Fibroblast of skin of right biceps (primary cell): Measurements from ENCODE around the gene CTDP1.

Experiments
- DNase-seq: peaks from one replicate; pipeline ENCODE4 v3.0.0-alpha.2; 2013

Gene CTDP1, protein sequence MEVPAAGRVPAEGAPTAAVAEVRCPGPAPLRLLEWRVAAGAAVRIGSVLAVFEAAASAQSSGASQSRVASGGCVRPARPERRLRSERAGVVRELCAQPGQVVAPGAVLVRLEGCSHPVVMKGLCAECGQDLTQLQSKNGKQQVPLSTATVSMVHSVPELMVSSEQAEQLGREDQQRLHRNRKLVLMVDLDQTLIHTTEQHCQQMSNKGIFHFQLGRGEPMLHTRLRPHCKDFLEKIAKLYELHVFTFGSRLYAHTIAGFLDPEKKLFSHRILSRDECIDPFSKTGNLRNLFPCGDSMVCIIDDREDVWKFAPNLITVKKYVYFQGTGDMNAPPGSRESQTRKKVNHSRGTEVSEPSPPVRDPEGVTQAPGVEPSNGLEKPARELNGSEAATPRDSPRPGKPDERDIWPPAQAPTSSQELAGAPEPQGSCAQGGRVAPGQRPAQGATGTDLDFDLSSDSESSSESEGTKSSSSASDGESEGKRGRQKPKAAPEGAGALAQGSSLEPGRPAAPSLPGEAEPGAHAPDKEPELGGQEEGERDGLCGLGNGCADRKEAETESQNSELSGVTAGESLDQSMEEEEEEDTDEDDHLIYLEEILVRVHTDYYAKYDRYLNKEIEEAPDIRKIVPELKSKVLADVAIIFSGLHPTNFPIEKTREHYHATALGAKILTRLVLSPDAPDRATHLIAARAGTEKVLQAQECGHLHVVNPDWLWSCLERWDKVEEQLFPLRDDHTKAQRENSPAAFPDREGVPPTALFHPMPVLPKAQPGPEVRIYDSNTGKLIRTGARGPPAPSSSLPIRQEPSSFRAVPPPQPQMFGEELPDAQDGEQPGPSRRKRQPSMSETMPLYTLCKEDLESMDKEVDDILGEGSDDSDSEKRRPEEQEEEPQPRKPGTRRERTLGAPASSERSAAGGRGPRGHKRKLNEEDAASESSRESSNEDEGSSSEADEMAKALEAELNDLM

DNA sequence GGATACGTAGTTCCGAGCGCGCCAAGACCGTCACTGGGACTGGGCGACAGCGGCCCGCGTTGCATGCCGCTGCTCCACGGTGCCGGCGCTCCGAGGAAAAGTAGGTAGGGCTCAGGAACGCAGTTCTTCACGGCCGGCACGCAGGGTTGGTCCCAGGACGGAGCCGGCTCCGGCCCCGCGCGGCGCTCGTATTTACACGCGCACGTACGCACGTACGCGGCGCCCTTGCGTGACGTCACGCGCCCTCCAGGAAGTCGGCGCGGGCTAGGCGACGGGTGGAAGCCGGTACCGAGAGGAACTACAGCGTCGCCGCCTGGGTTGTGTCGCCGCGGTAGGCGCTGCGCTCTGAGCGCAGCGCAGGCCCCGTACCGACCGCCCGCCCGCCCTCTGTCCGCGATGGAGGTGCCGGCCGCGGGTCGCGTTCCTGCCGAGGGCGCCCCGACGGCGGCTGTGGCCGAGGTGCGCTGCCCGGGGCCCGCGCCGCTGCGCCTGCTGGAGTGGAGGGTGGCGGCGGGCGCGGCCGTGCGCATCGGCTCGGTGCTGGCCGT is at the start of gene CTDP1:
CTDP1 (plus strand) TSS at position 252 of the 548 bp plus-strand sequence; CDS start at position 397, 145 bp downstream.
- DNase-seq: peak; percentile 92

DNA sequence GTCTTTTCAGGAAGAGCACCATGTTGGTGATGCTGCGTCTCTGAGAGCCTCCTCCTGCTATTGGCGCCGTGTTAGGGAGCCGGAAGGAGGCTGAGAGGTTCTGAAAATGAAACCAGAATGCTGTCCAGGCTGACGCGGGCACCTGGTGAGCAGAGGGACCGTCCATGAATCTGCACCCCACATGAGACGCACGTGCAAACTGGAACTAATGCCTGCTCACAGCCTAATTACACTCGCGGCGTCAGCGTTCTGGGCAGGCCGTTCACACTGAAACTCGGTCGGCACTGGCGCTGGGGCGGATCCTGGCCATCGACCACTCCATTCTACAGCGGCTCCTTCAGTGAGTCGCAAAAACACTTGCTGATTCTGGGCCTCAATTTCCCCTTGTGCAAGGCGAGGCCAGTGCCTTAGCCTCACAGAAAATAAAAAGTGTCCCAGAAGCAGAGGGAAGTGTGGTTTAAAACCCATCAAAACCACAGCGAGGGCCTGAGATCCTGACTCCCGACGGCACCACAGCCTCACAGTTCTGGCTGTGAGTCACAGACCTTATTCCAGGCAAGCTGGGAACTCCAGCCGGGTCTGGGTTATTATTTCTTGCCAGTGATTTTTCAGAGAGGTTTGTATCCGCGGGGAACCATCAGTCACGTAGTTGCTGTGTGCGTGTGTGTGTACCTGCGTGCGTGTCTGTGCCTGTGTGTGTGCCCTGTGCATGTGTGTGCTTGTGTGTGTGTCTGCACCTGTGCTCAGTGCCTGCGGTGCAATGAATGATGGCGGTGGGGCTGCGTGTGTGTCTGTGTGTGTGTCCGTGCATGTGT is 49.1 kb upstream of the CTDP1 start:
- DNase-seq: no peak

DNA sequence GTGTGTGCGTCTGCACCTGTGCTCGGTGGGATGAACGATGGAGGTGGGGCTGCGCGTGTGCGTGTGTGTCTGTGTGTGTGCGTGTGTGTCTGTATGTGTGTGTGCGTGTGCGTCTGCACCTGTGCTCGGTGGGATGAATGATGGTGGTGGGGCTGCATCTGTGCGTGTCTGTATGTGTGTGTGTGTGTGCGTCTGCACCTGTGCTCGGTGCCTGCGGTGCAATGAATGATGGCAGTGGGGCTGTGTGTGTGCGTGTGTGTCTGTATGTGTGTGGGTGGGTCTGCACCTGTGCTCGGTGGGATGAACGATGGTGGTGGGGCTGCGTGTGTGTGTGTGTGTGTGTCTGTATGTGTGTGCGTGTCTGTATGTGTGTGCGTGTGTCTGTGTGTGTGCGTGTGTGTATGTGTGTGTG is 48.5 kb upstream of the CTDP1 start:
- DNase-seq: no peak

DNA sequence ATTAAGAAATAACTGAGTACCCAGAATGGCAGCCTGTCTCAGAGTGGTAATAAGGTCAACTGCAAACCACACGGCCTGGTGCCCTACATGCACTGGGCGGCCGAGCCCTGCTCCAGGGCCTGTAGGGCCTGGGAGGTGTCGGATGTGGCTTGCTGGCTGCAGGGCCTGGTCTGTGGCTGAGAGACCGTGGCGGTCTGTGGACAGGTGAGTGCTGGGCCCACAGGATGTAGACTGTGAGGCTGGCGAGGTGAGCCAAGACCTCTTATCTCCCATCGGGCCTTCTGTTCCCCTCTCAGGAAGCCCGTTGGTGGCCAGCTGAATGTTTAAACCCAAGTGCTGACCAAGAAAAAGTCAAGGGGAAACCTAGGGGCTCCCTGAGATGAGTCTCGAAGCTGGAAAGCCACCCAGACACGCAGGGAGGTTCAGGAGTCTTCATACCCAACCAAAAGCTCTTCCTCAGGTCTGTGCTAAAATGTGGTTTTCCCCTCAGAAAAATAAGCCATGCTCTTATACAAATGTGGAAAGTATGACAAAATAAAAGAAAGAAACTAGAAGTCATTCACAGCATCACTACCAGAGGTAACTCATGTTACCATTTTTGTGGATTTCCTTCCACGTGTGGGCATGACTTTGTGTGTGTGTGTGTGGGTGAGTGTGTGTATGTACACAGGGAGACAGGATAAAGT is 47.7 kb upstream of the CTDP1 start:
- DNase-seq: no peak

DNA sequence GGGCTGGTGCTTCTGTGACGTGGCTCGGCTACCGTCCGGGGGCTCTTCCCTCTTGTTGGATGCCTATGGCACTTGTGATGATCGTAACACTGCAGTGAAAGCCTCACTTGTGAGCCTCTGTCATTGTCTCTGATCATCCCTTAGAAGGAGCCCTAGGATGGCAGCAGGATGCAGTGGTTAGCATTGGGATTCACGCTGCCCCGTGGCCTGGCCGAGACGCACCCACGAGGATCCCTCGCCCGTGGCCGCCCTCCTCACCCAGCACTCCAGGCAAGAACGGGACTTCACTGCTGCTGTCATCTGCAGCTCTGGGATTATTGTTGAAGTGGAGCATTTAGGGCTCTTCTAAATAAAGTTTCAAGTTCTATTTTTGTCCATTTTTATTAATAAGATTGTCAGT is 46.8 kb upstream of the CTDP1 start:
- DNase-seq: no peak

DNA sequence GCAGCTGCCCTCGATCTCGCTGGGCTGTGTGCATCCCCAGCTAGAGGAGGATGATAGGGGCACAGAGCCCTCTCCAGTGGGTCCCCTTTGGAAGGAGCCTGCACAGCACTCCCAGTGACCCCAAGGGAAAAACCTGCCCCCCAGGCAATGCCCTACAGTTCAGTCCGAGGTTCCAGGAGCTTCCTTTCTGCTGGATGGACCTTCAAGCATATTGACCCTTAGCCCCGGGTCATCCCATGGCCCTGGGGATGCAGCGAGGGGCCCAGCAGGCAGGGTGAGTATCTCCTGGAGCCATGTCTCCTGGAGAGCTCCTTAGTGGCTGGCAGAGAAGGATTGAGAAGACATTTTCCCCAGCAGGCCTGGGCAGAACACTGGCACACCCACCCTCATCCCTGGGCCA is 45.4 kb upstream of the CTDP1 start:
- DNase-seq: no peak

DNA sequence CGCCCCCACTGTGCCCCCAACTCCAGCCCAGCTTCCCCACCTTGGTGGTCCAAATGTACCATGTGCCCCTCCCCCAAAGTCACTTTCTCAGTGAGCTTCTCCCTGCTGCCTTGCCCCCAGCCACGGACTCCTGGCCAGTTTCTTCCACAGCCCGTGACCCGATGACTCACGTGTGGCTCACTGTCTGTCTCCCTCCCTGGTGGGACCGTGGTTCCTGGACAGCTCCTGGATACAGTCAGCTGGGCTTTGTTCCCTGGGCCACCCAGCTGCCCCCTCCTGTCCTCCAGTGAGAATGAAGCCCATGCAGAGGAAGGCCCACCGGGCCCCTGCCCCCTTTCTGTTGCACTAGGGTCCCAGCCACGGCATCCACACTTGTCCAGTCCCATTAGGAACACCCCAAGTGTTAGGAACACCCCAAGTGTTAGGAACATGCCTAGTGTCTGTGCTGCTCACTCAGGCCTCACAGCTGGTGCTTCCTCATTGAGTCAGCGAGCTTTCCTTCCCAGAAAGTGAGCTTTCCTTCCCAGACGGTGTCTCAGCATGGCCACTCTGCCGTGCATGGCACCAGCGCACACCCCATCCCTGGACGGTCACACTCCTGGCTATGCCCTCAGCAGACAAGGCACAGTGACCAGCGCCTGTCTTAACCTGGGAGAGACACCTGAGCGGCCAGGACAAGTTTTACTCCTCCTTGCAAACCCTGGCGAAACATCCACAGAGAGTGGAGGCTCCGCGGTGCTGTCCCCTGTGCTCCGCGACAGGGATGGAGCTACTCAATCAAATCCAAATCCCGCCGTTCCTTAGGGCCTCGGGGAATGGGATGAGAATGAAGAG is 44.8 kb upstream of the CTDP1 start:
- no peak for DNase-seq

DNA sequence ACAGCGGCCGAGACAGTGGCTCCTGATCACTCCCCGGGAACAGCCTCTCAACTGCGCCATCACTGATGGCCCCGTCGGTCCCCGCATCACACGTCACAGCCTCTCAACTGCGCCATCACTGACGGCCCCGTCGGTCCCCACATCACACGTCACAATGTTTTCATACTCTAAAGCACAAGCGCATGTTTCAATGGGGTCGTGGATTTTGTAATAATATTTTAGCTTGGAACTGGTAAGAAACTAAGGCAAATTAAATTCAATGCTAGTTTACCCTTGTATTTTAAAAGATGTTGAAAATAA is 44.2 kb upstream of the CTDP1 start:
- DNase-seq: no peak

DNA sequence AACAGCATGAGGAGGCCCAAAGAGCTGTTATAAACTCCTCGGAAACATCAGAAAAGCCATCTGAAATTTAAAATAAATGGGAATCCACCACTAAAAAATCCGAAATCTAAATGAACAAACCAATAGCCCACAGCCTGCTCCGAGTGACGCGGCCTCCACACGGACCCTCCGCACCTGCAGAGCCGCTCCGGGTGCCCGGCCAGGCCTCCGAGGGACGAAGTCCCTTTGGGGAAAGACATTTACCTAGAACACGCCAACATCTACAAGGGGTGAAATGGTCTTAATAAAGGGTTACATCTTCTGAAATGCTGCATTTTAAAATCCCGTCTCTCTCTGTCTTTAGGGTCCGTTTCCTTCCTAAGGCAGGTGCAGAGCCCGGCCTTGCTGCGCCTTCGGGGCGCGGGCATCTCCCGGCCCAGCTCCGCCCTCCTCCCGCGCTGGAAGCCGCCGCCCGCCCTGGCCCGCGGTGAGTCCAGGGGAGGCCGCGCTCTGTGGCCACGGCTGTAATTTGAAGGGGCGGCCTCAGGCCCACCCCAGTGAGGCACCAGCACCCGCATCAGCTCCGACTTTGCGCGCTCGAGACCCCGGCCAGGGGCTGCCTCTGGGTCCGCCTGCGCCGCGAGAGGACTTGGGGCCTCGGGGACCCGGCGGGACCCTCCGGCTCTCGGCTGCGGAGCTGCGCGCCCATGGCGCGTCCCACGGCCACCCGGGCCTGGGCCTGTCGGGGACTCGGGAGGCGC is 42.3 kb upstream of the CTDP1 start:
- no peak for DNase-seq

DNA sequence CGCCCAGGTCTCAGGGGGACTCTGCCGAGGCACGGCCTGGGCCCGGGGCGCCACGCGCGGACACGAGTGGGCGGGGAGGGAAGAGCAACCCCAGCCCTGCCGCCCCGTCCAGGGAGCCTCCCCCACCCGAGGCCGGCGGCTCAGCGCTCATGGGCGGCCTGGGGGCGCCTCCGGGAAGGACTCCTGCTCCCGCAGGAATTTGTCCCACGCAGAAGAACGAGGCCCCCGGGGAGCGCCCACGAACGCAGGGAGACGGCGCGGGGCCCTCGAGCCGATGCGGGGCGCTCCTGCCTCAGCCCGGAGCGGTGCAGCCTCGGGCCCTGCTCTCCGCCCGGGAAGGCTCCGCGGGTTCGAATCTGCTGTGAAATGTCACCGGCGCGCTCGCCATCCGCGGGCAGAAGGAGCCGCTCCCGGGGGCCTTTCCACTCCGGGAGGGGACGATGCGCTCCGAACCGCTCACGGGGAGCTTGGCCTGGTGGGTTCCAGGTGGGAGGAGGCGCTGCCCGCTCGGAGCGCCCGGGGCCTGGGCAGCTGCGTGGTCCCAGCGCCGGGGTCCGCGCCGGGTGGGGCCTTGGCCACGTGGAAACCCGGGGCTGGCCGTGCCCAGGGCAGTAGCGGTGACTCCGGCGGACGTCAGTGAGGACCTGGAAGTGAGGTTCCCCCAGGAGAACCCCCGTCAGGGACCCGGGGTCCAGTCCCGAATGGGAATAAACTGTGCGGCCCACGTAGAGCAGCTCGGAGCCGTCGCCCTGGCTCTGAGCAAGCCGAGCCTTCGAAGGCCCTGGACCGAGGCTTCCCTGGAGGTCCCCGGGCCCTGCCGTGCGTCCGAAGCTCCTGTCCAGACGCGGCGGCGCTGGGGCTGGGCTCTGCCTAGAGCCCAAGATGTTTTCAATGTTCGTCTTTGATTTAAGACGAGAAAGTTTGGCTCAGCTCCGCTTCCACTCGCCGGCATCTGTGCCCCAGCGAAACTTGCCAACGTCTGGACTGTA is 41.4 kb upstream of the CTDP1 start:
- DNase-seq: no peak

DNA sequence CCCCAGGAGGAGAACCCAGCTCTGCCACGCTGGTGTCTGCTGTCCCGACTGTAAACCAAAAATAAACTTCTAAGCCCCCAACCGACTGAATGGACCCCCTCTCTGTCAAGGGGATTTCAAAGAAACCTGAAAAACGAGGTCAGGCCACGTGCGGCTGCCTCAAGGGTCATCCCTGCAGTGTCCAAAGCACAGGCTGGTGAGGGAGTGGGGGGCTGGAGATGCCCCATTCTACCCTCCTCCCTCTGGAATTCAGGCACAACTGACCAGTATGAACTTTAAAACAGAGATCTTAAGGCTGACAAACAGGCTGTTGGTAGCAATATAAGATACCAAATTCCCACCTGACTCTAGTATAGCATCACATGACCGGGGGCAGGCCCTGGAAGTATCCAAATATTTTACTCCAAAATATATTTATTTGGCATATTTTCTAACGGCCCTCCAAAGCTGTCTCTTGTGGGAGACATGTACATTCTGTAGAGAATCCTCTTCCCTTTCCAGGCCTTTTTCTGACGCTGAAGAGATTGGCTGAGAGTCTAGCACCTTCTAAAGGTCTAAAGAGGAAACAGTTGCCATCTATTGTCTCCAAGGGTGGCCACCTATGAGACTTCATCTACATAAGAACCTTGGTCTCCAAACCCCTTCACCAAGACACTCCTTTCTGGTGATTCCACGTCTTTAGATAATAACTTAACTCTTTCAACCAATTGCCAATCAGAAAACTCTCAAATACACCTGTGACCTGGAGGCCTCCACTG is 40.4 kb upstream of the CTDP1 start:
- DNase-seq: no peak

DNA sequence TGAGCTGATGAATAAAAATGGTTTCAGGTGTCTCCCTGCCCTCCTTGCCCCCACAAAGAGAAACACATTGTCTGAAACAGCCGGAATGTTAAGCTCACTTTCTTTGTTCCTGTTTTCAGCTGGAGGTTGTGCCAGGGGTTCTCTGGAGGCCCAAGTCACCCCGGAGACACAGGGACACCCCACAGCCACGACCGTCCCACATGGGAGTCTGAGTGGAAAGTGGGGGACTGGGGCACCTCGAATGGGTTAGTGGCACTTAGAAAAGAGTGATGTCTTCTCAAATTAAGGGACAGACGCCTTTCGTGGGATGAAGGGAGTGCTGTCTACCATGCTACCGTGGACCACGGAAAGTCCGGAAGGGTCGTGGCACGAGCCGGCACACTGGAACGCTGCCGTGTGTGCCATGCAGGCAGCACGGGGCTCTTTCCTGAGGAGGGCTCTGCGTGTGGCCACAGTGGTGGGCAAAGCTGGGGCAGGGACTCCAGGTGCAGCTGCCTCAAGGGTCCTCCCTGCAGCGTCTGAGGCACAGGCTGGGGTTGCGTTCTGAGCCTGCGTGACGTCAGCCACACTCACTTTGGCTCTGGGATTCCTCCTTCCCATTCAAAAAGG is 39.4 kb upstream of the CTDP1 start:
- no peak for DNase-seq

DNA sequence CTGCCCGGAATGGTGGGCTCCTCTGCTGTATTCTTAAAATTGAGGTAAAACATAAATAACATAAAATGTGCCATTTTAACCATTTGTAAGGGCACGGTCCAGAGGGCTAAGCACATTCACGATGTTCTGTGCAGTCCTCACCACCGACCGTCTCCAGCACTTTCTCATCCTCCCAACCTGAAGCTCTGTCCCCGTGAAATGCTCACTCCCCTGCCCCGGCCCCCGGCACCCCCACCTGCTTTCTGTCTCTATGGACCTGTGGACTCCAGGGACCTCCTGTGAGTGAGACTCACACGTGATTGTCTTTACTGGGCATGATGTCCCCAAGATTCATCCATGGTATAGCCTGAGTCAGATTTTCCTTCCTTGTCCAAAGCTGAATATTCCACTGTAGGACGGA is 38.7 kb upstream of the CTDP1 start:
- DNase-seq: no peak

DNA sequence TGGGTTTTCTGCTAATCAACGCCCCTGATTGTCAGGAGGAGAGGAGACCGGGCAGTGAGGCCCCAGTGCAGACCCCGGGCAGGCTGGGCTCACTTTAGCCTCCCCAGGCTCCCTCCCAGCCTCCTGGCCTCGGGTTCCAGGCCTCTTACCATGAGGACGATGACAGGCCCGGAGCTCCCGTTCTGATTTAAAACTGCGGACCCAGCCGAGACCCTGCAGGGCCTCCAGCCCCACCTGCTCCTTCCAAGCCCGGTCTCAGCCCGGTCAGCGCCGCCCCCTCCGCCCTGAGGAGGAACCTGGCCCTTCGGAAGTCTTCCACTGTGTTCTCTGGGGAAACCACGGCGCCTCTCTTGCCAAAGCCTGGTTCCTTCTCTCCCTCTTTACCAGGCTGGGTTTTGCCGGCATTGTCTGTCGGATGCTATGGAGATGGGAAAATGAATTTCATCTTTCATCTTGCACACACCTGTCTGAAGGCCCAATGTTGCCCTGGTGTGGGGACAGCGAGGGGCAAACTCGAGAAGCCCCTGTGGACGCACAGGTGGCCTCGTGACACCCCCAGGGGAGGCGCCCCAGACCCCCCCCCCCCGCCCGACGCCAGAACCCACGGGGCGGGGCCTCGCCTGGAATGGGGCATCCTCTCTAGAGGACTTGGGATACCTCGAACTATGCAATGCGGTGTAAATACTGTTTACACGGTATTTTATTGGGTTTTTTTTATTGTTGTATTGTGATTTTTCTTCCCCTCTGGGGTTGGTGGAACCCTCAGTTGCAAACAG is 37.7 kb upstream of the CTDP1 start:
- no peak for DNase-seq

DNA sequence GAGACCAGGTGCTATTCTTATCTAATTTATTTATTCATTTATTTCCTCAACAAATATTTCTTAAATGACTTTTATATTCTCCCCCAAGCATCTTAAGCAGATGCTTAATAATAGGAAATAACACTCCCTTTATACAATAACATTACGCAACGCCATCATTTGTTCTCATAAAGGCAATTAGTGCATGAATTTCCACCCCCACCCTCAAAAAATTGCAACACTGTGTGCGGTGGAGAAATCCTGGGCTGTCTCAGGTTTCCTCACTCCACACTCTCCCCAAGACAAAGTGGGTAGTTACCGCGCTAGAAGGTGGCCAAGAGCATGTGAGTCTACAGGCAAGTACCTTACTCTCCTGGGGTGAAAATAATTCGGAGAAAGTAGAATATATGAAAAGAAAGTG is 37.0 kb upstream of the CTDP1 start:
- DNase-seq: no peak

DNA sequence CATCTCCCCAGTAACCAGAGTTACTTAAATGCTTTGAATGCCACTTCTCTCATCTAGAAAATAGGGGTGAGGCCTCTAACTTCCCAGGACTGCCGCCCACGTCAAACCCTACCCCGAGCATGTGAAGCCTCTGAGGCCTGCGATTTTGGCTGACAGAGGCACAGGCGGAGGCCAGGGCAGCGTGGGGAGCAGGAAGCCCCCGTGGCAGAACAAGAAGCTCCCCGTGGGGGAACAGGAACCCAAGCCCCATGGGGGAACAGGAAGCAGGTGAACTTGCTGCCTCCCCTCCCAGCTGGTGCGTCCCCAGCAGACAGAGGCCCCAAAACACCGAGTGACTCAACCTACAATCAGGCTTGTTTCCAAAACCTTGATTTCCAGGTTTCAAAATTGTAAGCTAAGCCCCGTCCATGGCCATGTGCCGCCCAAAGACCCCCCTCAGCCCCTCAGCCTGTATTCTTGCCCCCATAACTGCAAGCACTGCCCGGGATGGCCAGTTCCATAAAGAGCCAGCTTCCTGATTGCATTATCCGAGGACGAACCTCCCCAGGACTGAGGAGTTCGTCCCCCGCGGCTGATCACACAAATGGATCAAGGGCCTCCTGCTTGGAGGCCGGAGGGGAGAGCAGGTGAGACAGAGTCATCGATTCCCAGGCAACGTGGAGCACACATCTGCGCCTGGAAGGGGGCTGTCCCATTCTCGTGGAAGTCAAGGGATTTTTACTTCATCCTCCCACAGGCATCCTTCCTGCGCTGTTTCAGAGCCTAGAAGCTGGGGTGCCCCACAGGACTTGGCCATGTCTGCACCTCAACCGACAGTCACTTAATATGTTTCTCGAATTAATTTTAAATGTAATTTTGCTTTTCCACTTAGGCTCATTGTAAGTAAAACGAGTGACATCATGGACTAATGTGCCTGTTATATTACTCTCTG is 36.3 kb upstream of the CTDP1 start:
- no peak for DNase-seq
